Caki2 (cell line): ENCODE results near the gene LOXL3. TPM values are rescaled to one million over a fixed set of nuclear protein-coding genes. Genes with fewer than 3 reads are reported as not detected.

Source experiments
- DNase-seq: peaks from one replicate; pipeline ENCODE4 v3.0.0-alpha.2; 2015; ENCODE audit warnings: low read depth
- in situ Hi-C: cut with HindIII; loops from 2 replicates; pipeline ENCODE4 v1.10.0; 2016; ENCODE audit warnings: low sequenced_read_pairs, low pct_unique_long_range_greater_than_20kb, mixed read lengths
- total RNA-seq: library from RNA; depleted of rRNA; stranded (reverse); fragments of >200 nt; shearing (Covaris generic); gene quantifications from 2 replicates; pipeline ENCODE4 v1.2.3, GENCODE V29; 2014; ENCODE audit warnings: low replicate concordance

LOXL3 gene
- total RNA-seq, 1 experiment from 2014 or later = 0.81 TPM

DNA sequence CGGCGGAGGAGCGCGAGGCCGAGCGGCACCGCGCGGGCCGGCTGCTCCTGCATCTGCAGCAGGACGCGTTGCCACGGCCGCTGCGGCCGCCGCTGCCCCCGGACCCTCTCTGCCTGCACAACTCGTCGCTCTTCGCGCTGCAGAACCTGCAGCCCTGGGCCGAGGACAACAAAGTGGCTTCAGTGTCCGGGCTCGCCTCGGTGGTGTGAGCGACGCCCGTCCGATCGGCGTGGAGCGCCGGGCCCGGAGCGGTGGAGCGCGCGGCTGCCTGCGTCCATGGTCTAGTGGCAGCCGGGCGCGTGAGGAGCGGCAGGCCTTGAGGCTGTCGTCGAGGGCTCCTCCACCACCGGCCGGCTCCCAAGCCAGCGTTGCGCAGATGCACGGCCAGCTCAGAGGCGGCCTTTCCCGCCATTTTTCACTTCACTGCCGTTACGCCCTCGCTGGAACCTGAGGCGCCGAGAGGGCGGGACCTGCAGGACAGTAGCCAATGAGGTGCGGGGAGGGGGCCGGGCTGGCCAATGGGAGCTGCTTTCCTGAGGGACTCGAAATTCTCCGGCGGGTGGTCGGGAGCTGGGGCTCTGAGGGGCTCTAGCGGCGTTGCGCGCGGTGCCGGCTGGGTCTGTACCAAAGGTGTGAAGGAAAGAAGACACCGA, 37.6 kb downstream of the LOXL3 start:
- in situ Hi-C loops = no loop called here
- no peak for DNase-seq

DNA sequence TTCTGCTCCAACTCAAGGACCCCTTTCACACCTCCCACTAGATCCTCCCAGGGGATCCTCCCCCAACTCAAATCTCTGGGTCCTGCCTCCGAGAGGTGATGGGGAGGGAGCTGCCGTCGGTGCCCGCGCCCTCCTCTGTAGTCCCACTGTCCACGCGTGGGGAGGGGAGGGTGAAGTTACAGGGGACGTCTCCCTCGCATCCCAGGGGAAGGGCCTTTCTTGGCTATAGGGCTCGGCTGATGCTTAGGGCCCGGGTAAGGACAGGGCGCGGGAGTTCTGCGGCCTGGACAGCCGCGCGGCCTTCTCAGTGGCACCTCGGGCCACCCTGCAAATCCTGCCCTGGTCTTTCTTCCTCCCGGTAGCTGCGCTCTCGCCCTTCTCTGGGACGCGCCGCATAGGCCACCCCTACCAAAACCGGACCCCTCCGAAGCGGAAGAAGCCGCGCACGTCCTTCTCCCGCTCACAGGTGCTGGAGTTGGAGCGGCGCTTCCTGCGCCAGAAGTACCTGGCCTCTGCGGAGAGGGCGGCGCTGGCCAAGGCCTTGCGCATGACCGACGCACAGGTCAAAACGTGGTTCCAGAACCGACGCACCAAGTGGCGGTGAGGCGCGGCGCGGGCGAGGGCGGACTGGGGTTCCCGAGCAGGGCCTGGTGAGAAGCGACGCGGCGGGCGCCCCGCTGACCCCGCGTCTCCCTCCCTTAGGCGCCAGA, 38.3 kb downstream of the LOXL3 start:
- in situ Hi-C loops = no loop called here
- DNase-seq = no peak

DNA sequence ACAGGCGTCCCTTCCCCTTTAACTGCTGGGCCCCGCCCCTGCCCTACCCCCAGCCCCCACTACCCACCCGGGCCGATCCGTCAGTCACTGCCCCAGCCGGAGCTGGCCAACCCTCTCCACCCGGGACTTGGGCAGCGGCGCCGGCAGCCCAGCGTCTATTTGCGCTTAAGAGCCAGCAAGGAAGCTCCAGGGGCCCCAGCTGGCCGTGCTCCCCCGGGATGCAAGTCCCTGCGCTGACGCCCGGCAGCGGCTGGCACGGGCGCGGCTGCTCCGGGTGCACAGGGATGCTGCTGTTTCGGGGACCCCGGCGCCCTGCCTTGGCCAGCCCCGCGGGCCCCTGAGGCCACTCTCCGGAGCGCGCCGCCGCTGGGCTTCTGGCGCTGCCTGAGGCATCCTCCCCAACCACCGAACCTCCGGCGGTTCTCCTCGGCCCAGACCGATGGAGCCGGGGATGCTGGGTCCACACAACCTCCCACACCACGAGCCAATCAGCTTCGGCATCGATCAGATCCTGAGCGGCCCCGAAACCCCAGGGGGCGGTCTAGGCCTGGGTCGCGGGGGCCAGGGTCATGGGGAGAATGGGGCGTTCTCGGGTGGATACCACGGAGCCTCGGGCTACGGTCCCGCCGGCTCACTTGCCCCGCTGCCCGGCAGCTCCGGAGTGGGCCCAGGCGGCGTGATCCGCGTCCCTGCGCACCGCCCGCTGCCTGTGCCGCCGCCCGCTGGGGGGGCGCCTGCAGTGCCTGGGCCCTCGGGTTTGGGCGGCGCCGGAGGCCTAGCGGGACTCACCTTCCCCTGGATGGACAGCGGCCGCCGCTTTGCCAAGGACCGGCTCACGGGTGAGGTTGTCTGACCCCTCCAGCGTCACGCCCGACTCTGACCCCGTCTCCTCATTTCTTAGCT, 39.1 kb downstream of the LOXL3 start, which contains the start of gene TLX2:
TLX2 (plus strand) TSS at position 83 of the 903 bp plus-strand sequence; CDS start at position 440, 357 bp downstream.
- no peak for DNase-seq
- in situ Hi-C loops = no loop called here

DNA sequence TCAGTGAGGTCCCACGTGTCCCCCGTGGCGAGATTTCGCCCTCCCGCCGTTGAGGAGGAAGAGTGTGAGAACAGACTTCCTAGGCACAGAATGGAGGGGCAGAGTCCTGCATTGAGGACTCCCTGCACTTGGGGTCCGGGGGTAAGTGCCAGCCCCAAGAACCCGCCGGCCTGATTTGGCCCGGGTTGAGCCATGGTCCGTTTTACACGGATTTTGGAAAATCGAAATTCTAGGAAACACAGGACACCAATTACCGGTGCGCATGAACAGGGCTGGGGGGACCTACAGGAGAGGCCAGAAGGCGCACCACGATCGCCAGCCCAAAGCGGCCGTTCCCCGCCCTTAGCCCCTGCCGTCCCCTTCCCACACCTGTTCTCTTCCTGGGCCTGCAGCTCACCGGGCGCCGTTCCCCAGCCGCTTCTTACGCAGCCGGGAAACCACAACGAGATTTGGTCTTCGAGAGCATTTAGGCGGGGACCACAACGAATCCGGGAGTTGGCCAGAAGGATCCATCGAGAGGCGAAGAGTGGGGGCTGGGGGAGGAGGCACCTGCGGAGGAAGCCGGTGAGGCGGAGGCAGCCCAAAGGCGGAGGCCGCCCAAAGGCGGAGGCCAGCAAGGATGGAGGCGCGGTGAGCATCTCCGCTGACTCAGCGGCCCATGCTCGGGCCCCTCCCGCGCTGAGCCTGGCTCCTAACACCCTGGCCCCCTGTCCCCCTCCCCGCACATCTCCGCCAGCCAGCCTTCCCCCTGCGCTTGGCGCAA, 40.0 kb downstream of the LOXL3 start:
- in situ Hi-C loops = no loop called here
- no peak for DNase-seq

DNA sequence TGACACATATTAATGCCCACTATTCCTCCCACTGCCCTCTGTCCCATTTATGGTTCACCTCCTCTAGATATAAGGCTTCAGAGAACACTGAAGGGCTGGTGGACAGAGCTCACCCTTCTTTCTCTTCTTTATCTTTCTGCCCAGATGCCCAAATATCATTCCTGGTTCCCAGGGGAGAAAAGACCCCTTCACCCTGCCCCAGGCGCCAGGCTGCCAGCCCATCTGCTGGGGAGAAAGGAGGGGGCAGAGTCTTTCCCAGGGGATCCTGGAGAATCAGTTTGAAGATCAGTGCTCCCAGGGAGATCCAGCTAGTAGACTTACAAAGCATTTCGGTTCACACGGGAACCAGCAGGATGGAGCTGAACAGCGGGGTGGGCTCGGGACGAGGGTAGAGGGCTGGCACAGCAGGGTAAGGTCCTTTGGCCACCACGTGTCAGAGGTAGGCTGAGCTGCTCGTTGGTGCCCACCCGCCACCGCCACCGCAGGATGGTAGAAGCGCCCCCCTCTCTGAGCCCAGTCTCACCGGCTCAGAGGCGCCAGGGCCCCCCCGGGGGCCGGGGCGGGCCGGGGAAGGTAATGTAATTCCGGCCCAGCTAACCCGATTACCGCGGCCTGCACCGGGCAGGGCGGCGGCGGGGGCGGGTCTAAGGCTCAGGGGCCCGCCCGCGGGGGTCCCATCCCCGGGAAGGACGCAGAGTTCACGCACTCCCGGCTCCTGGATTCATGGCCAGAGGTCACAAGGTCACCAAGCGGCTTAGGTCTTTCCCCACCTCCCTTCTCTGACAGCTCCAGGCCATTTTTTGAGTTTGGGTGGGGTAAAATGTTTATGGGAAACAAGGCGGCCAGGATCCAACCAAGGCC, 40.8 kb downstream of the LOXL3 start:
- in situ Hi-C loops = no loop called here
- DNase-seq = no peak

DNA sequence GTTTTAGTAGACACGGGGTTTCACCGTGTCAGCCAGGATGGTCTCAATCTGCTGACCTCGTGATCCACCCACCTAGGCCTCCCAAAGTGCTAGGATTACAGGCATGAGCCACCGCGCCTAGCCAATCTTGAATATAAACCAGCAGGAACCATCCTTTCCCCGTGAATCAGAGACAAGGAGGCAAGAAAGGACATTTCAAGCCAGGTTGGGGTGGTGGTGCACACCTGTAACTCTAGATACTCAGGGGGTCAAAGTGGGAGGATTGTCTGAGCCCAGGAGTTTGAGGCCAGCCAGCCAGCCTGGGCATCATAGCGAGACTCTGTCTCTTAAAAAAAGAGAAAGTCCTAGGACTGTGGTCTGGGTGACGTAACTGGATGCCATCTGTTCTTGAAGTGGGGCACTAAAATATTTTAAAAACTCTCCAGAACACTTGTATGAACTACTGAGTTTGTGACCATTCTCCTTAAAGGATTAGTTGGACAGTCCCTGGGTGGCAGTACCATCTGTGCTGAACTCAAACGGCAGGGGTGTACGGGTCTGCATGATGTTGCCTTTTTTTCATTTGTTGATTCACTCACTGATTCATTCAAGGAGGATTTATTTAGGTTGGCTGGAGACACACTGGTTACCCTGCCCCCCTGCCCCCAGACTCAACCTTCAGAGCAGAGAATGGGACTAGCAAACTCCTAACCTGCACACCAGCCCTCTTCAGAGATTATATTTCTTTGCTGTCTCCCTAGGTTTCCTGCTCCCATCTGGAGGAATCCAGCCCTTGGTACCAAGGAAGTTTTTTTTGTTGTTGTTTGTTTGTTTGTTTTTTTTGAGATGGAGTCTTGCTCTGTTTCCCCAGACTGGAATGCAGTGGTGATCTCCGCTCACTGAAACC, 42.4 kb downstream of the LOXL3 start:
- no peak for DNase-seq
- in situ Hi-C loops = no loop called here

DNA sequence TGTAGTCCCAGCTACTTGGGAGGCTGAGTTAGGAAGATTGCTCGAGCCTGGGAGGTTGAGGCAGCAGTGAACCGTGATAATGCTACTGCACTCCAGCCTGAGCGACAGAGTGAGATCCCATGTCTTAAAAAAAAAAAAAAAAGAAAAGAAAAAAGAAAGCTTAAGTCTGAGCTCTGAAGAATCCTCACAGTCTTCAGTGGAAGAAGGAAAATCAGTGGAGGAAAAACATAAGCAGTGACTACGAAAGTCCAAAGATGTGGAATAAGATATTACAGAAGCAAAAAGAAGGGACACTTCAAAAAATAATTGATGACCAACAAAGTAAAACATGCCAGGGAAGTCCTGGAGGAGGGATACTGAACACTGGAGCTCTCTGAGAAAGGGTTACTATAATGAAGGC, 43.5 kb downstream of the LOXL3 start:
- in situ Hi-C loops = no loop called here
- DNase-seq = no peak

DNA sequence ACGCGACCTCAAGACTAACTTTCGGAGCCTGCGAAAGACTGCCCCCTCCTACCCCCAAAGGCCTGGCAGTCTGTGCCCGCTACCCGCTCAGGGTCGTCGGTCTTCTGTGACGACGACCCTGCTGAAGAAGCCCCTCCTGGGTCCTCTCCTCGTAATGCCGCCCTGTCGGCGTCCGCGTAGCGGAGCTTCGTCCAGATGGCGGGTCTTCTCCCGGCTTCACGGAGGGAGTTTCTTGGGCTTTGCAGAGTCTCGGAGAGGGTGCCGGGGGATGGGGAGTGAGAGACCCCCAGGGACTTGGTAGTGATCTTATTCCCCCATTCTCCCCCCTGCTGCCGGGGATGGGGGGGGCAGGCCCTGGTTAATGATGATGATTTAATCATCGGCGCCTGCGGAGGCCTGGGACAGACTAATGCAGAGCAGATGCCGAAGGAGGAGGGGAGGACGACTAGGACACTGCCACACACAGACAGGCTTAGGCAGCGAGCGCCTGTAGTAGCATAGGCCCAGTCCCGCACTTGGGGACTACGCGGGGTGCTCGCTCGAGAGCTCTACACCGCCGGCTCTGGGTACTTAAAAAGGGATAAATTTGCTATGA, 45.7 kb downstream of the LOXL3 start:
- peak; percentile 54 for DNase-seq
- in situ Hi-C loops = no loop called here

DNA sequence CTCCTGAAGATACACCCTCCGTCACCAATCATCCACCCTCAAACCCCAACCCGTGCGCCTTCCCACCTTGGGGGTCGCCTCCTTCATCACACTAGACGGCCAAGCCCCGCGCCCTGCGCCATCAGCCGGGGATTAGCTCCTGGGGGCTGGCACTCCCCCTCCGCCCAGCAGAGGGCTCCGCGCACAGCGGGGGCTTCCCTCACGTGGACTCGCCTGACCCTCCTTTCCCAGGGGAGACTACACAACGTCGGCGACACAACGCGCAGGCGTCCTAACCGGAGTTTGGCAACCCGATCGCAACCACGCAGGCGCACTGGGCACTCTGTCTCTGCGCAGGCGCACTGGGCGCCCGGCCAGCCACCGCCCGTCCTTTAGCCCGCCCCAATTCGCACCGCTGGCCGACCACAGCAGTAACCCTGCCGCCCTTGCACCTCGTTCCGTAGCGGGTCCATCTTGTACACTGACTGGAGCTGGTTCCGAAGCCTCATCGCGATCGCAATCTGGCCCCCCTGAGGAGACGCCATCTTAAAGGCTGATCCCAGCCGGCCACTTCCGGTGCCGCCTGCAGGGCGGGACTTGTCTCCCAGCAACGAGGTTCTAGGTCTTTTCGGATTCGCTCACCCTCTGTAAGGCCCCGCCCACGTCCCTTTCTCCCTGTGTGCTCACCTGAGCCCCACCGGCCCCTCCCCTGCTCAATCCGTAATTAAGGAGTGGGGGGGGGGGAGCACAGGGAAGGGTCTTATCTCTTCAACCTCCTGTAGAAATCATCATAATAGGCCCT, 46.4 kb downstream of the LOXL3 start, which contains the start of gene PCGF1:
PCGF1 (minus strand) TSS at position 551 of the 781 bp plus-strand sequence; CDS start at position 524, 27 bp downstream.
- DNase-seq = peak; percentile 96
- in situ Hi-C loops = no loop called here

DNA sequence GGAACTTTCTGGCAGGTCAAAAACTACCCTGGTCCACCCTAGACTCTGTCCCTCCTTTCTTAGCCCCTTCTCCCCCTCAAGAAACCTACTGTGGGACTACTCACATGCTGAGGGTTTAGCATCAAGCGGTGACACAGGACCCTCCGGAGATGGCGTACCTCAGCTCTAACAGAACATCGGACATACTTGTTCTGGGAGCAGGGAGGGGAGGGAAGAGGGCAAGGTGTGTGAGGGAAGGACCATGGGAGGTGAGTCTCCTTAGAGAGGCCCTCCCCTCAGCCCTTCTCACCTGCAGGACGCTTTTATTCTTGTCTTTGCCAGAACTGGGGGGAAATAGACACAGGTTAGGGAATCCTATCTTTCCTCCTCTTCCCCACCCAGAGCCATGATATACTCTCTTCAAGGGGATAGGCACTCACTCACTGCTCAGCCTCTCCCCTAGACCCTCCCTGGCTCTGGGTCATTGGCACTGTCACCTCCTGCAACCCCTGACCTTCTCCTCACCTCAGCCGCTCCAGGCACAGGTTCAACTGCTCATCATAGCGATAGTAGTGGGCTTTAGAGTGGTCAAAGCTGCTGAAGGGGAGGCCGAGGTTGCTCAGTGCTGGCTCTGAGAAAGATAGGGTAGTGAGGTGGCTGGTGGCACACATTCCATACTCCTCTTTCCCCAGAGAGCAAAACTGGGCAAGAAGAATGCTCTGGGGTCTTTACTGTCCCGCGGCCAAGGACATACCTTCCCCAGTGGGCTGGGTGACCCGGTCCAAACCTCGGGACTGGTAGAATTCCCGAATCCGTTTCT, 48.1 kb downstream of the LOXL3 start:
- no peak for DNase-seq

DNA sequence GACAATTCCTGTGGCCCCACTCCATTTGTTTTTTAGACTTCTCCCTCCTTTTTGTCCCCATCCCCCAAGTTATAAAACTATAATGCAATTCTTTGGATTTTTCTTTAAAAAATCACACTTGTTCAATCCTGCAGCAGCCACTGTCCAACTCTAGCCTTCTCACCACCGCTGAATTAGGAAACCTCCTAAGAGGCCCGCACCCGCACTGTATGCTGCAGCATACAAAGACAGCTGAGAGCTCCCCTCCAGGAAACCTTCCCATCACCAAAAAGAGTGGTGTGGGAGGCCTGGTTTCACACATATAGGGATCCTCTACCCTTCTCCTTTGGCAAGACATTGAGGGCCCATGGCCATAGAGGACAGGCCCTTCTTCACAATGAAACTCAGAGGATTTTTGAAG, 49.2 kb downstream of the LOXL3 start:
- in situ Hi-C loops = no loop called here
- no peak for DNase-seq

More for the DNA sequence above, 48.1 kb downstream of the LOXL3 start:
- in situ Hi-C loops = no loop called here

DNA sequence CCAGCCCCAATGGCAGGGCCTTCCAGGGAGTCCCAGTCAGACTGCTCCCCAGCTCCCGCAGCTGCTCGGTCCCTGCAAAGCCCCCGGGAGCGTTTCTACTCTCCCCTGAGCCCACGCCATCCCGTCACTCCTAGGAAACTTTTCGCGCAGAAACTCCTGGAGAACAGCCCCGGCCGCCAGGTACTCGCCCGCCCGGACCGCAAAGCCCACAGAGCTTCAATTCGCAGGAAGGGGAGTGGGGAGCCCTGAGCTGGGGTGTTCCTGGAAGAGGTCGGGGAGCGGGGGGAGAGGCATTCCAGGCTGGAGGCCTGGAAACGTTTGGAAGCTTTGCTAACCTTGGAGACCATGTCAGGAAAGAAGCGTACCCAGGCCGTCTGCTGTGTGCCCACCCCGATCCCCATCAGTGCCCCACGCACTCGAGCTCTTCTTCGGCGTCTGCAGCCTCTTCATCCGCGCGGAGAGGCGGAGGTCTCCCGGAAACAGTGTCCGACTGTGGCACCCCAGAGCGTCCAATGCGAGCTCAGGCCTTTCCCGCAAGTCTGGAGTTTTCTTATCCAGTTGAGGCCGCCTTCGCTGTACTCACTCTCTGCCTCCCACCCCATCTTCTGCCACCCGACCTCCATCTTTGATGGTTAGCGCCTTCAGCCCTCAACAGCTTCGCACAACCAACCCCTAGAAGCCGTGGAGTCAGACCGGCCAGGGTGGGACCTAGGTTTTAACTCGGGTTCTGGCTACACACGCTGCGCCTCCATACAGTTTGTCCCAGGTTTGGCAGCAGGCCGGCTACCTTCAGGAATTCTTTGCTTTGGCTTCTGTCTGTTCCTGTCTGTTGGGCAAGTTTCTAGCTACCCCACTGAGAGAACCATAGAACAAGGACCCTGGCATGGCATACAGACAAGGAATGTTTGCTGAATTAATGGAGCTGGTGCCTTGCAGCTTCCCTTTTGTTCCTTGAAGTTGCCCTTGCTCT, 50.0 kb downstream of the LOXL3 start:
- in situ Hi-C loops = no loop called here

DNA sequence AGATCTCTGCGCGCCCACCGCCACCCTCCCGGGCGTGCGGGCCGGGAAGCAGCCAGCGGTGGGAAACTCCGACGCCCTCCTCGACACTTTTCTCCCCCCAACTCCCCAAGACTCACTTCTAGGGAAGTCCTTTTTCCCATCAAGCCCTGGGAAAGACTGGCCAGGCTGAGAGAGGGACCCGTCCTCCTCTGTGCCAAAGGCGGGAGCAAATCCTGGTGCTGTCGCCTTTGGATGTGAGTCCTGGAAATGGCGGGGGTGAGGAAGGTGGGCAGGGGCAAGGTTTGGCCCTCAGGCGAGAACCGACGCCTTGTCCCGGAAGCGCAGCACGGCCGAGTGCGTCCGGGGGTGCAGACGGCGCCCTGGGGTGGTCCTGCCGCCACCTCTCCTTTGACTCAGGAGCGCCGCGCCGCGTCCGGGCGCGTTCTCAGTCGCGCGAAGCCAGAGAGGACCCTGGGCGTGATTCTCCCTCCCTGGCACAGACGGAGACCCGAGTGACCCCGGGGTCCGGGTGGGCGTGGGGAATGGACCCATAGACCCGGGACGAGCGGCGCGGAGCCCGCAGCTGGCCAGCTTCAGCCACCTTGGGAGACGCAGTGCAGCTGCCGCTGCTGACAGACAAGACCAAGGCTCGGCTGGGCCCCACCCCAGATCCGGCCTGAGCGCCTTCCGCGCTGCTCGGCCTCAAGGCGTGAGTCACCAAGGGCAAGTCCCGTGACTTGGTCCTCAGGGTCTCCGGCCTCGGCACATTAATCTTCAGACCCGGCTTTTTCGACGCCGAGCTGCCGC, 50.8 kb downstream of the LOXL3 start:
- in situ Hi-C loops = no loop called here
- peak; percentile 78 for DNase-seq

More for the DNA sequence above, 50.0 kb downstream of the LOXL3 start:
- no peak for DNase-seq
